Ascending aorta (tissue), 2 donors: ENCODE results near the gene ARSK. TPM values are rescaled to one million over a fixed set of nuclear protein-coding genes. Genes with fewer than 3 reads are reported as not detected.

Experiments
- DNase-seq, 2 donors: peaks; one replicate each; pipeline ENCODE4 v3.0.0-alpha.2; 2019; ENCODE audit warnings: low spot score in 2 of 2
- H3K27ac ChIP-seq, 2 donors: fragments of 200-600 bp; sonication (generic); one replicate each; pipeline ENCODE4 v1.5.1; 2016 to 2017; ENCODE audit warnings: mild to moderate bottlenecking in 1 of 2
- H3K27me3 ChIP-seq: fragments of 200-600 bp; sonication (generic); one replicate; pipeline ENCODE4 v1.5.1; 2017
- H3K36me3 ChIP-seq, 2 donors: fragments of 200-600 bp; sonication (generic); one replicate each; pipeline ENCODE4 v1.5.1; 2016
- H3K4me1 ChIP-seq, 2 donors: fragments of 200-600 bp; sonication (generic); one replicate each; pipeline ENCODE4 v1.5.1; 2016 to 2017; ENCODE audit warnings: mild to moderate bottlenecking in 1 of 2
- H3K4me3 ChIP-seq, 2 donors: fragments of 200-600 bp; sonication (generic); one replicate each; pipeline ENCODE4 v1.5.1; 2016 to 2017; ENCODE audit warnings: mild to moderate bottlenecking in 1 of 2
- H3K9me3 ChIP-seq, 2 donors: fragments of 200-600 bp; sonication (generic); one replicate each; pipeline ENCODE4 v1.5.1; 2016
- intact Hi-C: fragments of 100-400 bp; cut with DNase I; formaldehyde crosslinking; loops from one replicate; pipeline ENCODE4 v1.15.1; 2023
- total RNA-seq: library from RNA; depleted of rRNA; stranded (reverse); fragments of >200 nt; gene quantifications from one replicate; pipeline ENCODE4 v1.1.0, GENCODE V29; 2016
- TF ChIP-seq, protein P1 (sequence below), 3 experiments: fragments of 200-600 bp in 2 of 3; fragments of 450-650 bp in 1 of 3; sonication (generic) in 2 of 3; IDR thresholded peaks; one replicate each; pipeline ENCODE4 v1.5.1; 2016 to 2019; ENCODE audit warnings: antibody characterized with exemption in 3 of 3, mild to moderate bottlenecking in 1 of 3, moderate library complexity in 1 of 3

The ARSK gene
- total RNA-seq, 1 donor from 2014 or later = 3.6 TPM

DNA sequence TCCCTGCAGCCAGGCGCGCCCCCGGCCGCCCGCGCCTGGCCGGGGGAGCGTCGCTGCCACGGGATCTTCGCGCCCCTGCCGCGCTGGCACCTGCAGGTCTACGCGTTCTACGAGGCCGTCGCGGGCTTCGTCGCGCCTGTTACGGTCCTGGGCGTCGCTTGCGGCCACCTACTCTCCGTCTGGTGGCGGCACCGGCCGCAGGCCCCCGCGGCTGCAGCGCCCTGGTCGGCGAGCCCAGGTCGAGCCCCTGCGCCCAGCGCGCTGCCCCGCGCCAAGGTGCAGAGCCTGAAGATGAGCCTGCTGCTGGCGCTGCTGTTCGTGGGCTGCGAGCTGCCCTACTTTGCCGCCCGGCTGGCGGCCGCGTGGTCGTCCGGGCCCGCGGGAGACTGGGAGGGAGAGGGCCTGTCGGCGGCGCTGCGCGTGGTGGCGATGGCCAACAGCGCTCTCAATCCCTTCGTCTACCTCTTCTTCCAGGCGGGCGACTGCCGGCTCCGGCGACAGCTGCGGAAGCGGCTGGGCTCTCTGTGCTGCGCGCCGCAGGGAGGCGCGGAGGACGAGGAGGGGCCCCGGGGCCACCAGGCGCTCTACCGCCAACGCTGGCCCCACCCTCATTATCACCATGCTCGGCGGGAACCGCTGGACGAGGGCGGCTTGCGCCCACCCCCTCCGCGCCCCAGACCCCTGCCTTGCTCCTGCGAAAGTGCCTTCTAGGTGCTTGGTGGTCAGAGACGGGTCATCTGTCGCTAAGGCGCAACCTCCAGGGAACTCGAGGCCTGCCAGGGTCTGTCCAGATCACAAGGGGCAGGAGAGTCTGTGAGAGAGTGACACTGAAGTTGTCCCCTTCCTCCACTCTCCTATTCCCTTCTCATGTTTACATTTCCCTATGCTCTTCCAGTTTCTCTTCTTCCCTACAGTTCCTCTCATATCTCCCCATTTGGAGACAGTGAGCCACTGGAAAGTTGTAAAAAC lies 66.3 kb downstream of the ARSK start:
- TF ChIP-seq, protein P1, sequence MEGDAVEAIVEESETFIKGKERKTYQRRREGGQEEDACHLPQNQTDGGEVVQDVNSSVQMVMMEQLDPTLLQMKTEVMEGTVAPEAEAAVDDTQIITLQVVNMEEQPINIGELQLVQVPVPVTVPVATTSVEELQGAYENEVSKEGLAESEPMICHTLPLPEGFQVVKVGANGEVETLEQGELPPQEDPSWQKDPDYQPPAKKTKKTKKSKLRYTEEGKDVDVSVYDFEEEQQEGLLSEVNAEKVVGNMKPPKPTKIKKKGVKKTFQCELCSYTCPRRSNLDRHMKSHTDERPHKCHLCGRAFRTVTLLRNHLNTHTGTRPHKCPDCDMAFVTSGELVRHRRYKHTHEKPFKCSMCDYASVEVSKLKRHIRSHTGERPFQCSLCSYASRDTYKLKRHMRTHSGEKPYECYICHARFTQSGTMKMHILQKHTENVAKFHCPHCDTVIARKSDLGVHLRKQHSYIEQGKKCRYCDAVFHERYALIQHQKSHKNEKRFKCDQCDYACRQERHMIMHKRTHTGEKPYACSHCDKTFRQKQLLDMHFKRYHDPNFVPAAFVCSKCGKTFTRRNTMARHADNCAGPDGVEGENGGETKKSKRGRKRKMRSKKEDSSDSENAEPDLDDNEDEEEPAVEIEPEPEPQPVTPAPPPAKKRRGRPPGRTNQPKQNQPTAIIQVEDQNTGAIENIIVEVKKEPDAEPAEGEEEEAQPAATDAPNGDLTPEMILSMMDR (IDR thresholded peaks at IDR 0.05) = no peak

DNA sequence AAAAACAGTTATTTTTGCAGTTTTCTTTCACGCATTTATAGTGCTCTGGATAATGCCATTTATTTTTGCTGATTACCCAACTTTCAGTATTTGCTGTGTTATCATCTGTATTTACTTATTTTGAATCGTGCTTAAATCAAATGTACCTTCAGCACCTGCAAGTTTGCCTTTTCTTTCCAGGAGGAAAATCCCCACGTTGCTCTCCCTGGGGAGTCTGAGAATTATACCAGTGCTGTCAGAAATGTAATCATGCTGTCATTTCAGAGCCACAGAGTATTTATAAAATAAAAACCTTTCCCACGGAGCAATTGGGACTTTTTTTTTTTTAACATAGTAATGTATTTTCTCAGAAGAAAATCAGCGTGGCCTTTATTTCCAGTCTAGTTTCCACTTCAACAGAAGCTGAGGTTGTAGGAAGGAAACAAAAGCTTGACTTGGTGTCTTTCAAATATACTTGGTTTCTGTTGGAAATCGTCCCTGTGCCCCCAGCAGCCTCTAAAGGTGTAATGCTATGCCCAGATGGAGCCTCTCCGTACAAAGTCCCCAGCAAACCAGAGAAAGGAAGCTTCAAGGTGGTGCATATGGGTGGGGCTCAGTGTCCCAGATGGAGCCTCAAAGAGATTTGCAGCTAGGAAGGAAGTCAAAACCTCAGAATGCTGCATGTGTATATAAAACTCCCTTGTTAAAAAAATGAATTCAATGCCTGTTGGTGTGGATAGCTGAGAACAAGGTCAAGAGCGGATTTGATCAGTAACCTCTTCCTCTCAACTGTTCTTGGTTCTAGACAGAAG lies 67.1 kb downstream of the ARSK start:
- no peak overlapping the region for H3K27ac ChIP-seq
- H3K4me1 ChIP-seq = peaks cover 3 to 8% of the 10 kb centered on the region in 2 donors
- intact Hi-C loops = loop anchor here (2.0 kb wide), 1 partner anchor 25 kb away; the partner anchor contains the start of gene RFESD
- H3K27me3 ChIP-seq = no peaks in the 10 kb centered on the region
- TF ChIP-seq, protein P1 (IDR thresholded peaks at IDR 0.05) = no peak
- no peaks in the 10 kb centered on the region for H3K9me3 ChIP-seq
- H3K4me3 ChIP-seq = peak overlapping the region in 1 of 2 donors; percentile 71
- DNase-seq = no peak
- no peaks in the 10 kb centered on the region for H3K36me3 ChIP-seq

More for the DNA sequence above, 66.3 kb downstream of the ARSK start:
- H3K4me1 ChIP-seq = peaks cover 3 to 8% of the 10 kb centered on the region in 2 donors
- no peaks in the 10 kb centered on the region for H3K36me3 ChIP-seq
- DNase-seq = peak in 1 of 2 donors; percentile 66
- no peaks in the 10 kb centered on the region for H3K27me3 ChIP-seq
- intact Hi-C loops = loop anchor here (2.0 kb wide), 1 partner anchor 26 kb away; the partner anchor contains the start of gene RFESD
- H3K27ac ChIP-seq = peak overlapping the region in 1 of 2 donors; percentile 0
- H3K9me3 ChIP-seq = no peaks in the 10 kb centered on the region
- peak overlapping the region; percentile 71 to 73 for H3K4me3 ChIP-seq

DNA sequence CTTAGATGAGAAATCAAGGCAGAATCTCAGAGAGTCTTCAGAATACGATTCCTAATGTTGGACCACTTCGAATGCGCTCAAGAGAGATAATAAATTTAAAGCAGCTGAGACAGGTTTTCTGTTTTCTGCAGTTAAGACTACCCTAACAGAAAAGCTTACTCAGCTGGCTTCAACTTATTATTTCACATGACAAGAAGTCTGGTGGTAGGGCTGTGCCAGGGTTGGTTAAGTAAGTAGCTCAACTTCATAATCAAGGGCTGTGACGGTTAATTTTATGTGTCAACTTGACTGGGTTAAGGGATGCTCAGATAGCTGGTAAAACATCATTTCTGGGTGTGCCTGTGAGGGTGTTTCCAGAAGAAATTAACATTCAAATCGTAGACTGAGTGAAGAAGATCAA lies 68.8 kb downstream of the ARSK start:
- intact Hi-C loops = no loop called here

DNA sequence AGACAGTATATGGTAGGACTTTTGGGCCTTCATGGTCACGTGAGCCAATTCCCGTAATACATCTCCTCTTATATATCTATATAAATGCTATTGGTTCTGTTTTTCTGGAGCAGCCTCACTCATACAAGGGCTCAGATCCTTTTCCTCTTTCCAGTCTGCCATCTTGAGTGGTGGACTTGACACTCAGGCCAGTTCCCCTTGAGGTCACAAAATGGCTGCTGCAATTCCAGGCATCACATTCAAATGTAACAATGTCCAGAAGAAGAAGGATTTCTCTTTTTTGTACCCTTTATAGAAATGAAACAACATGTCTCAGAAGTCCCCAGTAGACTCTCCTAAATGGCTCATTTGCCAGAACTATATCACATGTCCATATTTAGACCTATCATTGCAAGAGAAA lies 69.5 kb downstream of the ARSK start:
- Histone ChIP-seq H3K4me1 (peaks cover 3 to 8% of the 10 kb centered on the region in 2 donors), H3K36me3 (no peaks in the 10 kb centered on the region), H3K27me3 (no peaks in the 10 kb centered on the region), H3K9me3 (no peaks in the 10 kb centered on the region), H3K27ac (no peak overlapping the region), H3K4me3 (no peak overlapping the region)
- intact Hi-C loops = no loop called here
- TF ChIP-seq, protein P1 (IDR thresholded peaks at IDR 0.05) = no peak
- no peak for DNase-seq

More for the DNA sequence above, 68.8 kb downstream of the ARSK start:
- Histone ChIP-seq H3K27ac (no peak overlapping the region), H3K9me3 (no peaks in the 10 kb centered on the region), H3K36me3 (no peaks in the 10 kb centered on the region), H3K4me1 (peaks cover 3 to 8% of the 10 kb centered on the region in 2 donors), H3K4me3 (no peak overlapping the region), H3K27me3 (no peaks in the 10 kb centered on the region)
- TF ChIP-seq, protein P1 (IDR thresholded peaks at IDR 0.05) = no peak
- no peak for DNase-seq

DNA sequence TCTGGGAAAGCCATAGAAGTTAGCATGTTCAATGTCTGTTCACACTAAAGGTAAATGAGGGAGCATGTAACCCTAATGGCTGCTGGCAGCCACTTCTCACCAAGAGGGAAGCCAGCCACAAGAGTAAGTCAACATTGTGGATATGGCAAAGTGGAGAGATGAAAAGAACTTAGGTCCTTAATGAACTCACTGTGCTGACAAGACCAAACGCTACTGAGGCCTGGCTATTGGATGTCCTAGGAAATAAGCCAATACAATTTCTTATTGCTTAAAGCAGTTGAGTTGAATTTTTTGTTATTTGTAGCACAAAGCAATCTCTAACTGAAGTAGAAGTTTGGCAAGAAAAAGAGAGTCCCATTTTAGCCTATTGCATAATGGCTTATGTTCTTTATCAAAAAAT lies 71.8 kb downstream of the ARSK start:
- intact Hi-C loops = no loop called here
- Histone ChIP-seq H3K36me3 (no peaks in the 10 kb centered on the region), H3K4me3 (no peak overlapping the region), H3K27me3 (no peaks in the 10 kb centered on the region), H3K27ac (peak overlapping the region; percentile 31 to 34), H3K9me3 (no peaks in the 10 kb centered on the region), H3K4me1 (peaks cover 0 to 1% of the 10 kb centered on the region in 2 donors)
- TF ChIP-seq, protein P1 (IDR thresholded peaks at IDR 0.05) = no peak
- DNase-seq = no peak
